Transverse colon (tissue), 3 donors: ENCODE measurements around the gene PDC.

Experiments
- POLR2A ChIP-seq: fragments of 450-650 bp; IDR thresholded peaks from one replicate; pipeline ENCODE4 v1.6.1; 2016; ENCODE audit warnings: antibody characterized with exemption, mild to moderate bottlenecking, moderate library complexity
- TF ChIP-seq, protein P1 (sequence below), 5 experiments: fragments of 200-600 bp in 3 of 5; fragments of 450-650 bp in 2 of 5; sonication (generic) in 3 of 5; IDR thresholded peaks; 1 replicate in 2 of 5; 2 replicates in 3 of 5; pipeline ENCODE4 v1.5.1; 2016 to 2017; ENCODE audit warnings: antibody characterized with exemption in 5 of 5, inconsistent platforms in 3 of 5, mild to moderate bottlenecking in 2 of 5, moderate library complexity in 1 of 5

DNA sequence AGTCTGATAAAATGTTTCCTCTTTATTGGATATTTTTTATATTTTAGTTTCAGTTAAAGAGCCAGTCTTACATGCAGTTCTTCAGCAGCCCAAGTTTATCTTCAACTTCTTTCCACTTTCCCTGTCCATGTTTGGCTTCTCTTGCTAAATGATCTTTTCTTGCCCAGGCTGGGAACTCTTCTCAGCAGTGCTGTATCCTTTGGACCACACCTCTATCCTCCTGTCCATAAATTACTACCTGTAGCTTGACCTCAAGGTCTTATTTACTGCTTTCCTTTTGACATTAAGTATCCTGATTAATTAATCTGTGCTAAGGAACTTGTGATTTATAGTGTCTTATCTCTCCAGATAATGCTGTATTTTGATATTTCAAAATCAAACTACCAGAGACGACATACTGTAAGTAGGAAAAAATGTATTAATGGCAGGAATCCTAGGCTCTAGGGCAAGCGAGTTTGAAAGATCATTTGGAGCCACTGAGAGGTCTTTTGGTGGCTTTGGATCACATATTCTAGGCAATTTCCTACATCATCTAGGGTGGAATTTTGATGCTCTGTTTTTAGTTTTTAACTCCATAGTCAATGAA lies 20.5 kb upstream of the PDC start:
- no peak for TF ChIP-seq POLR2A
- TF ChIP-seq, protein P1, sequence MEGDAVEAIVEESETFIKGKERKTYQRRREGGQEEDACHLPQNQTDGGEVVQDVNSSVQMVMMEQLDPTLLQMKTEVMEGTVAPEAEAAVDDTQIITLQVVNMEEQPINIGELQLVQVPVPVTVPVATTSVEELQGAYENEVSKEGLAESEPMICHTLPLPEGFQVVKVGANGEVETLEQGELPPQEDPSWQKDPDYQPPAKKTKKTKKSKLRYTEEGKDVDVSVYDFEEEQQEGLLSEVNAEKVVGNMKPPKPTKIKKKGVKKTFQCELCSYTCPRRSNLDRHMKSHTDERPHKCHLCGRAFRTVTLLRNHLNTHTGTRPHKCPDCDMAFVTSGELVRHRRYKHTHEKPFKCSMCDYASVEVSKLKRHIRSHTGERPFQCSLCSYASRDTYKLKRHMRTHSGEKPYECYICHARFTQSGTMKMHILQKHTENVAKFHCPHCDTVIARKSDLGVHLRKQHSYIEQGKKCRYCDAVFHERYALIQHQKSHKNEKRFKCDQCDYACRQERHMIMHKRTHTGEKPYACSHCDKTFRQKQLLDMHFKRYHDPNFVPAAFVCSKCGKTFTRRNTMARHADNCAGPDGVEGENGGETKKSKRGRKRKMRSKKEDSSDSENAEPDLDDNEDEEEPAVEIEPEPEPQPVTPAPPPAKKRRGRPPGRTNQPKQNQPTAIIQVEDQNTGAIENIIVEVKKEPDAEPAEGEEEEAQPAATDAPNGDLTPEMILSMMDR (IDR thresholded peaks at IDR 0.05): no peak
